Activated T-cell treated with anti-CD3 and anti-CD28 coated beads, Interleukin-2, amount 50 U/mL, for 72 hours (primary cell): Measurements from ENCODE around the gene LMO4. TPM values are rescaled to one million over a fixed set of nuclear protein-coding genes. Genes with fewer than 3 reads are reported as not detected.
A peak's percentile ranks its signal among the peaks of the same experiment; 100 is the strongest.

Experiments used
- ATAC-seq, 2 donors: fragments of 150-1000 bp; cut with Tn5 transposase; replicated peaks in 1 of 2; 2 replicates each; pipeline ENCODE4 v1.10.0; 2021; ENCODE audit warnings: moderate library complexity in 2 of 2, mild to moderate bottlenecking in 1 of 2
- DNase-seq, 2 donors: peaks; one replicate each; pipeline ENCODE4 v3.0.0; 2021 to 2022; ENCODE audit warnings: mixed read lengths in 1 of 2
- H3K27ac Mint-ChIP-seq: one replicate; pipeline ENCODE4 v1.8.0; 2022; ENCODE audit warnings: mild to moderate bottlenecking, moderate library complexity, mixed read lengths
- H3K27me3 Mint-ChIP-seq: one replicate; pipeline ENCODE4 v1.8.0; 2022; ENCODE audit warnings: low read depth, mixed read lengths
- H3K36me3 Mint-ChIP-seq, 2 donors: one replicate each; pipeline ENCODE4 v1.8.0; 2022; ENCODE audit warnings: mixed read lengths in 2 of 2, mild to moderate bottlenecking in 1 of 2; ENCODE audit not compliant: insufficient read depth in 2 of 2
- H3K4me1 Mint-ChIP-seq: one replicate; pipeline ENCODE4 v1.8.0; 2022; ENCODE audit warnings: low read depth, mixed read lengths
- H3K4me3 Mint-ChIP-seq, 2 donors: one replicate each; pipeline ENCODE4 v1.8.0; 2022; ENCODE audit warnings: mild to moderate bottlenecking in 2 of 2, mixed read lengths in 2 of 2, moderate library complexity in 2 of 2
- H3K9me3 Mint-ChIP-seq, 2 donors: one replicate each; pipeline ENCODE4 v1.8.0; 2022; ENCODE audit warnings: mixed read lengths in 2 of 2
- total RNA-seq, 2 donors: library from RNA; stranded (reverse); gene quantifications; one replicate each; pipeline ENCODE4 v1.2.3, GENCODE V29; 2022

Gene LMO4
- total RNA-seq, 2 donors from 2014 or later = 28.9 to 31.8 TPM

DNA sequence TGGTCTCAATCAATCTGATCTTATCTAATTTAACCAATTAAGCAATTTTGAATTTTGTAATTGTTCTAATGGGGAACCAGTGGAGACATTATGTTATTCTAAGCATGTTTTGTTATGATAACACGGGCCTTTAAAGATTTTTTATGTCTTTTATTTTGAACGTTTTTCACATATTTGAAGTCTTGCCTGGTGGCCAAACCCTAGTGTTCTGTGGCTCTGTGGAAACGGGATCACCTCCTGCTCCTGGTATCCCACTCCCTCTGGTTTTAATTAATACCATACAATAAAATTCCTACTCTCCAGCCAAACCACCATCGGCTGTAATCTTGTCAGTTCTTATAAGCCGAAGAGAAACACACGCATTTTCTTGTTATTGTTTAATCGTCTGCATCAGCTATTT, 22.9 kb upstream of the LMO4 start:
- no peaks in the 10 kb centered on the region for H3K36me3 Mint-ChIP-seq
- H3K4me1 Mint-ChIP-seq = no peaks in the 10 kb centered on the region
- ATAC-seq = no peak
- H3K9me3 Mint-ChIP-seq = no peaks in the 10 kb centered on the region
- peaks cover 12% of the 10 kb centered on the region for H3K27me3 Mint-ChIP-seq
- H3K4me3 Mint-ChIP-seq = no peak overlapping the region
- no peak overlapping the region for H3K27ac Mint-ChIP-seq
- no peak for DNase-seq

GRCh38 chr1:87307306-87307705, 21.4 kb upstream of the LMO4 start:
- H3K36me3 Mint-ChIP-seq = no peaks in the 10 kb centered on the region
- H3K27ac Mint-ChIP-seq = no peak overlapping the region
- no peaks in the 10 kb centered on the region for H3K9me3 Mint-ChIP-seq
- no peaks in the 10 kb centered on the region for H3K4me1 Mint-ChIP-seq
- ATAC-seq (no peak), DNase-seq (no peak)
- no peak overlapping the region for H3K4me3 Mint-ChIP-seq
- H3K27me3 Mint-ChIP-seq = peaks cover 12% of the 10 kb centered on the region

- no peaks in the 10 kb centered on the region for H3K9me3 Mint-ChIP-seq
- H3K4me3 Mint-ChIP-seq = no peak overlapping the region
- no peaks in the 10 kb centered on the region for H3K4me1 Mint-ChIP-seq
- H3K36me3 Mint-ChIP-seq = no peaks in the 10 kb centered on the region
- ATAC-seq (no peak), DNase-seq (no peak)
- peaks cover 12% of the 10 kb centered on the region for H3K27me3 Mint-ChIP-seq
- H3K27ac Mint-ChIP-seq = no peak overlapping the region
Observed at GRCh38 chr1:87307931-87308330, 20.7 kb upstream of the LMO4 start.

GRCh38 chr1:87314091-87314490, 14.6 kb upstream of the LMO4 start:
- Mint-ChIP-seq H3K27me3 (peaks cover 22% of the 10 kb centered on the region), H3K27ac (no peak overlapping the region), H3K4me3 (no peak overlapping the region), H3K4me1 (peaks cover 12% of the 10 kb centered on the region), H3K9me3 (no peaks in the 10 kb centered on the region), H3K36me3 (no peaks in the 10 kb centered on the region)
- ATAC-seq (no peak), DNase-seq (no peak)

GRCh38 chr1:87318056-87318650, 10.5 kb upstream of the LMO4 start:
- Mint-ChIP-seq H3K4me1 (peaks cover 12% of the 10 kb centered on the region), H3K27ac (no peak overlapping the region), H3K36me3 (no peaks in the 10 kb centered on the region), H3K9me3 (no peaks in the 10 kb centered on the region), H3K27me3 (peaks cover 20% of the 10 kb centered on the region), H3K4me3 (no peak overlapping the region)
- peak in 1 of 2 donors; percentile 19 for ATAC-seq
- DNase-seq = no peak

GRCh38 chr1:87318806-87319205, 9.9 kb upstream of the LMO4 start:
- no peak for DNase-seq
- H3K9me3 Mint-ChIP-seq = no peaks in the 10 kb centered on the region
- no peak overlapping the region for H3K4me3 Mint-ChIP-seq
- peaks cover 20% of the 10 kb centered on the region for H3K27me3 Mint-ChIP-seq
- peaks cover 12% of the 10 kb centered on the region for H3K4me1 Mint-ChIP-seq
- H3K36me3 Mint-ChIP-seq = no peaks in the 10 kb centered on the region
- ATAC-seq = no peak
- no peak overlapping the region for H3K27ac Mint-ChIP-seq

GRCh38 chr1:87325982-87326738, 2.5 kb upstream of the LMO4 start:
- H3K4me1 Mint-ChIP-seq = peaks cover 25% of the 10 kb centered on the region
- H3K27me3 Mint-ChIP-seq = peaks cover 12% of the 10 kb centered on the region
- no peak overlapping the region for H3K27ac Mint-ChIP-seq
- H3K4me3 Mint-ChIP-seq = no peak overlapping the region
- DNase-seq (peak; percentile 43 to 53), ATAC-seq (no peak)
- no peaks in the 10 kb centered on the region for H3K9me3 Mint-ChIP-seq
- peaks cover 0 to 2% of the 10 kb centered on the region in 2 donors for H3K36me3 Mint-ChIP-seq

- no peaks in the 10 kb centered on the region for H3K9me3 Mint-ChIP-seq
- ATAC-seq (no peak), DNase-seq (no peak)
- peaks cover 6 to 7% of the 10 kb centered on the region in 2 donors for H3K36me3 Mint-ChIP-seq
- no peak overlapping the region for H3K27ac Mint-ChIP-seq
- peaks cover 23% of the 10 kb centered on the region for H3K27me3 Mint-ChIP-seq
- peak overlapping the region; percentile 81 to 85 for H3K4me3 Mint-ChIP-seq
- peaks cover 37% of the 10 kb centered on the region for H3K4me1 Mint-ChIP-seq
Observed at GRCh38 chr1:87327376-87328271, 1.1 kb upstream of the LMO4 start.

GRCh38 chr1:87329051-87329525, 408 bp downstream of the LMO4 start:
- no peaks in the 10 kb centered on the region for H3K9me3 Mint-ChIP-seq
- ATAC-seq (peak; percentile 8 to 13), DNase-seq (peak; percentile 53 to 60)
- peaks cover 7 to 15% of the 10 kb centered on the region in 2 donors for H3K36me3 Mint-ChIP-seq
- H3K4me1 Mint-ChIP-seq = peaks cover 51% of the 10 kb centered on the region
- H3K4me3 Mint-ChIP-seq = peak overlapping the region; percentile 80 to 95
- H3K27me3 Mint-ChIP-seq = peaks cover 33% of the 10 kb centered on the region
- H3K27ac Mint-ChIP-seq = peak overlapping the region; percentile 98

GRCh38 chr1:87329526-87330056, 911 bp downstream of the LMO4 start:
- ATAC-seq (no peak), DNase-seq (no peak)
- Mint-ChIP-seq H3K4me1 (peaks cover 56% of the 10 kb centered on the region), H3K4me3 (peak overlapping the region; percentile 80 to 95), H3K27ac (peak overlapping the region; percentile 96), H3K9me3 (no peaks in the 10 kb centered on the region), H3K27me3 (peaks cover 33% of the 10 kb centered on the region), H3K36me3 (peaks cover 7 to 15% of the 10 kb centered on the region in 2 donors)

- Mint-ChIP-seq H3K27ac (peak overlapping the region; percentile 96), H3K27me3 (peaks cover 33% of the 10 kb centered on the region), H3K9me3 (no peaks in the 10 kb centered on the region), H3K4me3 (peak overlapping the region; percentile 80 to 95), H3K36me3 (peaks cover 7 to 16% of the 10 kb centered on the region in 2 donors), H3K4me1 (peaks cover 60% of the 10 kb centered on the region)
- peak; percentile 8 to 19 for DNase-seq
- ATAC-seq = no peak
Observed at GRCh38 chr1:87330057-87330884, 1.6 kb downstream of the LMO4 start.

DNA sequence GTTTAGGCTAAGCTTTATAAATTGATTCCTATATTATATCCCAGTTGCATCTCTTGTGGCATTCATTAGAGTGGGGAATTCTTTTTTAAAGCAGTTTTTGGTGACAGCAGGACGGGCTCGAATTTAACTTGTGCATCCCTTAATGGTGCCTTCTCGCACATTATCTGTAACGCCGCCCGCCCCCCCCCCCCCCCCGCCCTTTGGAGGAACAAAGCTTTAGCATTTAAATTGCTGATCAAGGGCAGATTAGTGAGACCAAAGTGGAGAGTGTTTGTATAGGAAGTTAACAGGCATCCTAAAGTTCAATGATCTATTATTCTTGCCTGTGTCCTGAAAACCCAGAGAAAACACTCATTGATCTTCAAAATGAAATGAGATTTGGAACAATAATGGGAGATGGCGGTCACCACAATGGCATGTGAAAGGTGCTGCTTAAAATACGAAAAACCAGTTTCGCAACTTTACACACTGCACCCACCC, 2.2 kb downstream of the LMO4 start:
- Mint-ChIP-seq H3K4me3 (peak overlapping the region; percentile 80 to 95), H3K4me1 (peaks cover 60% of the 10 kb centered on the region), H3K27ac (peak overlapping the region; percentile 96), H3K27me3 (peaks cover 33% of the 10 kb centered on the region), H3K9me3 (no peaks in the 10 kb centered on the region), H3K36me3 (peaks cover 7 to 16% of the 10 kb centered on the region in 2 donors)
- no peak for ATAC-seq
- DNase-seq = no peak
